ENCODE data around the gene UNC13D.

The UNC13D gene

DNA sequence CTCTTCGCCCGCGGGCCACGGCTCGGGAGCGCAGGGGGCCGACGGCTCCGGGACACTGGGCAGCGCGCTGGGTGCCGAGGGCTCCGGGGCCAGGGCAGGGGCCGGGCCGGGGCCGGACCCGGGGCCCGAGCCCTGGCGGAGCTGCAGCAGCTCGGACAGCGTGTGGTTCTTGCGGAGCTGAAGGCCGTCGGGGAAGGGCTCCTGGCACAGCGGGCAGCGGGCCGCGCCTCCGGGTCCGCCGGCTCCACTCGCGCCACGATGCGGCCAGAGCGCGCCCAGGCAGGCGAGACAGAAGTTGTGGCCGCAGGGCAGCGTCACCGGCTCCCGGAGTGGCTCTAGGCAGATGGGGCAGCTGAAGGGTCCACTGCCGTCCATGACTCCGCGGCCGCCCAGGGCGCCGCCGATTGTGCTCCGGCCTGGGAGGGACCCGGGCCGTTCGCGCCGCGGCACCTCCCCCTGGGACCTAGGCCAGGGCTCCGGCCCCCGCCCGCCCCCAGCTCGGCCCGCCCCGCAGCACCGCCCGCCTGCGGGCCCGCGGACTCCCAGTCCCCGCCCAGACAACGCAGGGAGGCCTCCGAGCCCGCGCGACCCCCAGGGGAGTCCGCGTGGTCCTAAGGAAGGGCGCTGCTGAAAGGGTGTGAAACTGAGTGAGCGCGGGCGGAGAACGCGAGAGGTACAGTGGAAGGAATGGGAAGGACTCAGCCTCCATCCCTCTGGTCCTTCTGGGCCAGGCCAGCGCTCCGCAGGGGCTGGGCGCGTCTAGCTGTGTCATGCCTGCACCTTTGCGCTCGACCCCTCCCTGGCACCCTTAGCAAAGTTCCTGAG lies 34.2 kb upstream of the UNC13D start, which contains the start of gene TRIM47:
TRIM47 (minus strand) TSS at position 408 of the 825 bp plus-strand sequence; CDS start at position 375, 33 bp downstream.
- DNase-seq: peak; percentile 50
- Mint-ChIP-seq H3K27me3 (ENCODE audit: low read depth, poor library complexity) (peaks cover 70% of the 10 kb centered on the region), H3K4me1 (peaks cover 18% of the 10 kb centered on the region), H3K36me3 (ENCODE audit: low read depth) (no peaks in the 10 kb centered on the region), H3K4me3 (peak within 1 kb of the TSS; percentile 76), H3K27ac (no peak within 1 kb of the TSS), H3K9me3 (no peaks in the 10 kb centered on the region)
- TF ChIP-seq, protein P1, sequence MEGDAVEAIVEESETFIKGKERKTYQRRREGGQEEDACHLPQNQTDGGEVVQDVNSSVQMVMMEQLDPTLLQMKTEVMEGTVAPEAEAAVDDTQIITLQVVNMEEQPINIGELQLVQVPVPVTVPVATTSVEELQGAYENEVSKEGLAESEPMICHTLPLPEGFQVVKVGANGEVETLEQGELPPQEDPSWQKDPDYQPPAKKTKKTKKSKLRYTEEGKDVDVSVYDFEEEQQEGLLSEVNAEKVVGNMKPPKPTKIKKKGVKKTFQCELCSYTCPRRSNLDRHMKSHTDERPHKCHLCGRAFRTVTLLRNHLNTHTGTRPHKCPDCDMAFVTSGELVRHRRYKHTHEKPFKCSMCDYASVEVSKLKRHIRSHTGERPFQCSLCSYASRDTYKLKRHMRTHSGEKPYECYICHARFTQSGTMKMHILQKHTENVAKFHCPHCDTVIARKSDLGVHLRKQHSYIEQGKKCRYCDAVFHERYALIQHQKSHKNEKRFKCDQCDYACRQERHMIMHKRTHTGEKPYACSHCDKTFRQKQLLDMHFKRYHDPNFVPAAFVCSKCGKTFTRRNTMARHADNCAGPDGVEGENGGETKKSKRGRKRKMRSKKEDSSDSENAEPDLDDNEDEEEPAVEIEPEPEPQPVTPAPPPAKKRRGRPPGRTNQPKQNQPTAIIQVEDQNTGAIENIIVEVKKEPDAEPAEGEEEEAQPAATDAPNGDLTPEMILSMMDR (IDR thresholded peaks at IDR 0.05): no peak

- Mint-ChIP-seq H3K27me3 (ENCODE audit: low read depth, poor library complexity) (peaks cover 69% of the 10 kb centered on the region), H3K4me1 (peaks cover 18% of the 10 kb centered on the region), H3K27ac (no peak overlapping the region), H3K36me3 (ENCODE audit: low read depth) (no peaks in the 10 kb centered on the region), H3K9me3 (no peaks in the 10 kb centered on the region), H3K4me3 (peak overlapping the region; percentile 76)
- DNase-seq: peak; percentile 79
- TF ChIP-seq, protein P1 (IDR thresholded peaks at IDR 0.05): peak; percentile 40
These were observed 33.6 kb upstream of the UNC13D start for GRCh38 chr17:75877752-75878173.

DNA sequence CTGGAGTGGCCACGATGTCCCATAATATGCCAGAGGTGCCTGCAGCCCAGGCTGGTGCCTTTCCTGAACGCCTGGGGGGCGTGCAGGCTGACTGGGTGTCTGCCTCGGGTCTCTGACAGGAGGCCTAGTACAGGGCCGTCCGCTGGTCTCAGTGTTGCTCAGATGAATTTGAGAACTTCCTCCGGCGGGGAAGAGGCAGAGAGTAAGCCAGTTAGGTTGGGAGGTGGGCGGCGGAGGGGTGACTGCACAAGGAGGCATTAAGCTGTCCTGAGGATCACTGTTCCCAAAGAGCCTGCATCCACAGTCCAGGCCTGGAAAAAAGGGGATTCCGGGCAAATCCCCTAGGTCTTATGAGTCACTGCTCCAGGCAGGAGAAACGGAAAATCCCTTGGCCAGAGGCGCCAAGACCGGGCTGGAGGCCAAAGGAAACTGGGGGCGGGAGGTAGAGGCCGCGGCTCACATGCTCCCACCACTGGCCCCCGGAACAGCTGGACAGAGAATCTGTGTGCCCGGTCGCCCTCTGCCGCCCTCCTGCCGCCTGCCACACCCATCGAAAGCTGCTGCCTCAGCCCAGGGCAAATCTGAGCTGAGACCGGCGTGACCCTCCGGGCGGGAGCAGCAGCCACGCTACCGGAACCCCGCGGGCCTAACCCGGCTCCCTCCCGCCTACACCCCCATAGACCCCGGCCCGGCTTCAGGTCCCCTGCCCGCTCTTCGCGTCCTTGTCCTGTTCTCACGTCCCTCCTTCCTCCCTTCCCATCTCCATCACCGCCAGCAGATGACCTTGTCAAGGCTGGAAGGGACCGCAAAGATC lies 32.9 kb upstream of the UNC13D start:
- TF ChIP-seq, protein P1 (IDR thresholded peaks at IDR 0.05): no peak
- peak overlapping the region; percentile 76 for H3K4me3 Mint-ChIP-seq
- no peaks in the 10 kb centered on the region for H3K9me3 Mint-ChIP-seq
- peaks cover 18% of the 10 kb centered on the region for H3K4me1 Mint-ChIP-seq
- H3K36me3 Mint-ChIP-seq (ENCODE audit: low read depth): no peaks in the 10 kb centered on the region
- peaks cover 63% of the 10 kb centered on the region for H3K27me3 Mint-ChIP-seq (ENCODE audit: low read depth, poor library complexity)
- DNase-seq: peak; percentile 28
- H3K27ac Mint-ChIP-seq: no peak overlapping the region

GRCh38 chr17:75876190-75876937 lies 32.2 kb upstream of the UNC13D start:
- Mint-ChIP-seq H3K27ac (no peak overlapping the region), H3K9me3 (no peaks in the 10 kb centered on the region), H3K36me3 (ENCODE audit: low read depth) (no peaks in the 10 kb centered on the region), H3K4me1 (peaks cover 18% of the 10 kb centered on the region), H3K4me3 (no peak overlapping the region), H3K27me3 (ENCODE audit: low read depth, poor library complexity) (peaks cover 59% of the 10 kb centered on the region)
- DNase-seq: peak; percentile 36
- TF ChIP-seq, protein P1 (IDR thresholded peaks at IDR 0.05): no peak

DNA sequence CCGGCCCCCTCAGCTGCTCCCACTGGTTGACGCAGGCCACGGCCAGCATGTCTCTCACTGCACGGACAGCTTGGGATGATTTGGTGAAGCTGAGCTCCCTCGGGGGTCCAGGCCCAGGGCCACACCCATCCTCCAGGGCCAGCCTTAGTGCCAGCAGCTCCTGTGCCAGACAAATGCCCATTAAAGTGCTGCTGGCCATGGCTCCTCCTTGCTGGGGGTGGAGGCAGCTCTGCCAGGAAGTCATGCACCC lies 31.7 kb upstream of the UNC13D start:
- DNase-seq: no peak
- H3K27ac Mint-ChIP-seq: no peak overlapping the region
- peaks cover 57% of the 10 kb centered on the region for H3K27me3 Mint-ChIP-seq (ENCODE audit: low read depth, poor library complexity)
- H3K4me1 Mint-ChIP-seq: peaks cover 19% of the 10 kb centered on the region
- no peaks in the 10 kb centered on the region for H3K9me3 Mint-ChIP-seq
- TF ChIP-seq, protein P1 (IDR thresholded peaks at IDR 0.05): no peak
- no peaks in the 10 kb centered on the region for H3K36me3 Mint-ChIP-seq (ENCODE audit: low read depth)
- H3K4me3 Mint-ChIP-seq: no peak overlapping the region

Data from nephron progenitor cell (in vitro differentiated cells).